Panc1 (cell line): ENCODE measurements around the gene VASN.

Source experiments
- POLR2AphosphoS5 ChIP-seq: IDR thresholded peaks from 2 replicates; pipeline ENCODE4 v1.6.1; 2012; ENCODE audit warnings: mild to moderate bottlenecking, low read depth, low read length, moderate library complexity
- SIN3A ChIP-seq: IDR thresholded peaks from 2 replicates; pipeline ENCODE4 v1.6.1; 2012; ENCODE audit warnings: low read depth, mild to moderate bottlenecking, low read length, moderate library complexity, borderline replicate concordance; ENCODE audit not compliant: insufficient read depth
- TF ChIP-seq, protein P1 (sequence below): fragments of 450-650 bp; IDR thresholded peaks from 2 replicates; pipeline ENCODE4 v1.5.1; 2017; ENCODE audit warnings: mild to moderate bottlenecking

DNA sequence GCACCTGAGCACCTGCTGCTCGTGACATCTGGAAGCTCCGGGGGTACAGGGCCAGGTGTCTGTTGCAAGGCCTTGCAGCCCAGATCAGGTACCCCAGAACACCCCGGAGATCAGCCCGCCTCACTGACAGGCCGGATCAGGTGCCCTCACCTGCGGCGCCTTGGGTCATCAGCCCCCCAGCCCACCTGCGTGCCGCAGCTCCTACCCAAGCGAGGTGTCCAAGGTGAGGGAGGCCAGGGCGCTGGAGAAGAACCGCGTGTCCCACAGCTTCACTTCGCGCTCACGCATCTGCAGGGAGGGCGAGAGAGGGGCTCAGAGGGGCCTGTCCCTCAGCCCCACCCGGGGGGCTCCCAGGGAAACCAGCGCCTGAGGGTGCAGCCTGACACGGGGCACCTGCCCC, 16.1 kb downstream of the VASN start:
- TF ChIP-seq, protein P1, sequence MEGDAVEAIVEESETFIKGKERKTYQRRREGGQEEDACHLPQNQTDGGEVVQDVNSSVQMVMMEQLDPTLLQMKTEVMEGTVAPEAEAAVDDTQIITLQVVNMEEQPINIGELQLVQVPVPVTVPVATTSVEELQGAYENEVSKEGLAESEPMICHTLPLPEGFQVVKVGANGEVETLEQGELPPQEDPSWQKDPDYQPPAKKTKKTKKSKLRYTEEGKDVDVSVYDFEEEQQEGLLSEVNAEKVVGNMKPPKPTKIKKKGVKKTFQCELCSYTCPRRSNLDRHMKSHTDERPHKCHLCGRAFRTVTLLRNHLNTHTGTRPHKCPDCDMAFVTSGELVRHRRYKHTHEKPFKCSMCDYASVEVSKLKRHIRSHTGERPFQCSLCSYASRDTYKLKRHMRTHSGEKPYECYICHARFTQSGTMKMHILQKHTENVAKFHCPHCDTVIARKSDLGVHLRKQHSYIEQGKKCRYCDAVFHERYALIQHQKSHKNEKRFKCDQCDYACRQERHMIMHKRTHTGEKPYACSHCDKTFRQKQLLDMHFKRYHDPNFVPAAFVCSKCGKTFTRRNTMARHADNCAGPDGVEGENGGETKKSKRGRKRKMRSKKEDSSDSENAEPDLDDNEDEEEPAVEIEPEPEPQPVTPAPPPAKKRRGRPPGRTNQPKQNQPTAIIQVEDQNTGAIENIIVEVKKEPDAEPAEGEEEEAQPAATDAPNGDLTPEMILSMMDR, result no peak
- TF ChIP-seq SIN3A (no peak), POLR2AphosphoS5 (no peak)
